Cerebellar nuclear complex (tissue), 1 donor: Measurements from ENCODE around the gene LDLRAD4.

Source experiments
- DNase-seq, 2 experiments: peaks; one replicate each; lab custom pipeline; 2025; lab: John Stamatoyannopoulos, UW

LDLRAD4 gene

GRCh38 chr18:13218368-13218991 is at the start of gene LDLRAD4:
LDLRAD4 (plus strand) TSS chr18:13218760.
- no peak for DNase-seq

GRCh38 chr18:13173578-13174145 is 44.9 kb upstream of the LDLRAD4 start:
- DNase-seq: no peak

GRCh38 chr18:13175266-13175665 is 43.3 kb upstream of the LDLRAD4 start:
- DNase-seq: no peak

- no peak for DNase-seq
Measured at GRCh38 chr18:13175754-13176210, 42.8 kb upstream of the LDLRAD4 start.

- no peak for DNase-seq
Measured at GRCh38 chr18:13176847-13177246, 41.7 kb upstream of the LDLRAD4 start.

- DNase-seq: no peak
Measured at GRCh38 chr18:13178197-13178596, 40.4 kb upstream of the LDLRAD4 start.

- no peak for DNase-seq
Measured at GRCh38 chr18:13178976-13179375, 39.6 kb upstream of the LDLRAD4 start.

GRCh38 chr18:13179566-13180113 is 38.9 kb upstream of the LDLRAD4 start:
- no peak for DNase-seq

- no peak for DNase-seq
Measured at GRCh38 chr18:13180614-13181375, 37.8 kb upstream of the LDLRAD4 start.

GRCh38 chr18:13181765-13182164 is 36.8 kb upstream of the LDLRAD4 start:
- no peak for DNase-seq

- no peak for DNase-seq
Measured at GRCh38 chr18:13183359-13183758, 35.2 kb upstream of the LDLRAD4 start.

GRCh38 chr18:13183790-13184189 is 34.8 kb upstream of the LDLRAD4 start:
- no peak for DNase-seq

GRCh38 chr18:13184396-13184795 is 34.2 kb upstream of the LDLRAD4 start:
- DNase-seq: no peak

- no peak for DNase-seq
Measured at GRCh38 chr18:13185675-13186198, 32.8 kb upstream of the LDLRAD4 start.

- DNase-seq: no peak
Measured at GRCh38 chr18:13186687-13187086, 31.9 kb upstream of the LDLRAD4 start.

- DNase-seq: no peak
Measured at GRCh38 chr18:13187498-13187897, 31.1 kb upstream of the LDLRAD4 start.

GRCh38 chr18:13191031-13191430 is 27.5 kb upstream of the LDLRAD4 start:
- DNase-seq: no peak

GRCh38 chr18:13191779-13192178 is 26.8 kb upstream of the LDLRAD4 start:
- no peak for DNase-seq

GRCh38 chr18:13192970-13193369 is 25.6 kb upstream of the LDLRAD4 start:
- no peak for DNase-seq

GRCh38 chr18:13194239-13194638 is 24.3 kb upstream of the LDLRAD4 start:
- no peak for DNase-seq

- DNase-seq: no peak
Measured at GRCh38 chr18:13198701-13199100, 19.9 kb upstream of the LDLRAD4 start.

GRCh38 chr18:13199169-13199568 is 19.4 kb upstream of the LDLRAD4 start:
- DNase-seq: no peak

- no peak for DNase-seq
Measured at GRCh38 chr18:13201292-13201691, 17.3 kb upstream of the LDLRAD4 start.
